Right lobe of liver (tissue), 6 donors: Measurements from ENCODE around the gene CDH4. TPM values are rescaled to one million over a fixed set of nuclear protein-coding genes. Genes with fewer than 3 reads are reported as not detected.

Source experiments
- ATAC-seq, 4 donors: fragments of 200-7000 bp; cut with Tn5 transposase; one replicate each; pipeline ENCODE4 v1.9.1; 2020; ENCODE audit warnings: mild to moderate bottlenecking in 4 of 4, moderate library complexity in 4 of 4
- DNase-seq, 3 donors: peaks; one replicate each; pipeline ENCODE4 v3.0.0-alpha.2; 2020
- H3K27ac ChIP-seq, 3 donors: fragments of 200-600 bp; one replicate each; pipeline ENCODE4 v1.8.0; 2022
- H3K27me3 ChIP-seq, 2 donors: fragments of 200-600 bp; one replicate each; pipeline ENCODE4 v1.8.0; 2022
- H3K36me3 ChIP-seq, 4 donors: fragments of 200-600 bp; sonication (generic) in 1 of 4; one replicate each; pipeline versions ENCODE4 v1.5.1 to v1.8.0; 2017 to 2022; ENCODE audit warnings: control low read depth in 1 of 4
- H3K4me1 ChIP-seq, 4 donors: fragments of 200-600 bp; sonication (generic) in 1 of 4; one replicate each; pipeline versions ENCODE4 v1.5.1 to v1.8.0; 2017 to 2022; ENCODE audit warnings: control low read depth in 1 of 4
- H3K4me3 ChIP-seq, 3 donors: fragments of 200-600 bp; one replicate each; pipeline ENCODE4 v1.8.0; 2022
- H3K9me3 ChIP-seq, 4 donors: fragments of 200-600 bp; sonication (generic) in 1 of 4; one replicate each; pipeline versions ENCODE4 v1.5.1 to v1.8.0; 2017 to 2022; ENCODE audit warnings: control low read depth in 1 of 4
- POLR2A ChIP-seq: fragments of 450-650 bp; IDR thresholded peaks from one replicate; pipeline ENCODE4 v1.6.1; 2017; ENCODE audit warnings: antibody characterized with exemption, mild to moderate bottlenecking
- WGBS: methylation state at CpG from one replicate; pipeline ENCODE4 v1.1.6; 2018; ENCODE audit warnings: low coverage, low lambda C conversion rate; ENCODE audit not compliant: insufficient coverage; ENCODE audit errors: missing lambda C conversion rate; 5-methylcytosine and 5-hydroxymethylcytosine counted together
- intact Hi-C, 2 donors: fragments of 100-400 bp; cut with DNase I; formaldehyde crosslinking; loops; one replicate each; pipeline versions ENCODE4 v1.11.2 to v1.14.1; 2022
- total RNA-seq, 6 experiments: library from RNA; depleted of rRNA in 2 of 6; stranded (reverse); fragments of >200 nt in 2 of 6; fragmentation: NEBNext Ultra II Directional in 3 of 6; extraction: Animal tissue kit (Norgen Biotek cat#: 25700) in 3 of 6; gene quantifications; one replicate each; pipeline versions ENCODE4 v1.1.0 to v1.2.4, GENCODE V29; 2016 to 2023
- TF ChIP-seq, protein P1 (sequence below), 4 donors: fragments of 200-600 bp in 3 of 4; fragments of 450-650 bp in 1 of 4; IDR thresholded peaks; one replicate each; pipeline versions ENCODE4 v1.5.1 to v1.8.0; 2016 to 2022; ENCODE audit warnings: antibody characterized with exemption in 4 of 4, mild to moderate bottlenecking in 2 of 4
- donor health status: DM: no; HTN: yes; CAD: no.
- donor health status: DM: no; HTN: no; CAD: no.
- donor health status: DM: no; HTN: no; CAD: no.
- donor health status: DM: no; HTN: yes; CAD: no.
- donor health status: DM: no; HTN: yes; CAD: no.

The CDH4 gene
- total RNA-seq, 6 experiments from 2014 or later: 0.02 to 0.14 (median 0.09) TPM; not detected in 3

DNA sequence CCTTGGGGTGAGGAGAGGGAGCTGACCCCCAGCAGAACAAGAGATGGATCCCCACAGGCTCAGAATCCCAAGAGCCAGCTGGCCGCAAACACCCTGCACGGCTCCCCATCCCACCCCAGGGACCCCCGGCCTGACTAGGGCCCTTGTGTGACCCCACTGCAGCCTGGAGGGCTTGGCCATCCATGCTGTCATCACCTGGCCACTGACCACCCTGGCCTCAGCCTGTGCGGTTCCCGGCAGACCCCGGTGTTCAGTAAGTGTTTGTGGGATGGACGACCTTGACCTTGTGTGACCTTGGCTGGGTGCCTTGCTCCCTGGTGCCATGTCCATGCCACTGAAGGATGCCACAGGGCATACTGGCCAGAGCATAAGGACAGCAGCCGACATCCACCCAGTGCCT lies 485.3 kb downstream of the CDH4 start:
- 36% methylated on average over 3 of the region's 8 CpGs for WGBS
- TF ChIP-seq, protein P1, sequence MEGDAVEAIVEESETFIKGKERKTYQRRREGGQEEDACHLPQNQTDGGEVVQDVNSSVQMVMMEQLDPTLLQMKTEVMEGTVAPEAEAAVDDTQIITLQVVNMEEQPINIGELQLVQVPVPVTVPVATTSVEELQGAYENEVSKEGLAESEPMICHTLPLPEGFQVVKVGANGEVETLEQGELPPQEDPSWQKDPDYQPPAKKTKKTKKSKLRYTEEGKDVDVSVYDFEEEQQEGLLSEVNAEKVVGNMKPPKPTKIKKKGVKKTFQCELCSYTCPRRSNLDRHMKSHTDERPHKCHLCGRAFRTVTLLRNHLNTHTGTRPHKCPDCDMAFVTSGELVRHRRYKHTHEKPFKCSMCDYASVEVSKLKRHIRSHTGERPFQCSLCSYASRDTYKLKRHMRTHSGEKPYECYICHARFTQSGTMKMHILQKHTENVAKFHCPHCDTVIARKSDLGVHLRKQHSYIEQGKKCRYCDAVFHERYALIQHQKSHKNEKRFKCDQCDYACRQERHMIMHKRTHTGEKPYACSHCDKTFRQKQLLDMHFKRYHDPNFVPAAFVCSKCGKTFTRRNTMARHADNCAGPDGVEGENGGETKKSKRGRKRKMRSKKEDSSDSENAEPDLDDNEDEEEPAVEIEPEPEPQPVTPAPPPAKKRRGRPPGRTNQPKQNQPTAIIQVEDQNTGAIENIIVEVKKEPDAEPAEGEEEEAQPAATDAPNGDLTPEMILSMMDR (IDR thresholded peaks at IDR 0.05): no peak
- DNase-seq (peak in 1 of 3 donors; percentile 39), ATAC-seq (no peak)
- intact Hi-C loops: no loop called here
- Histone ChIP-seq H3K4me3 (no peak overlapping the region), H3K36me3 (no peaks in the 10 kb centered on the region), H3K27me3 (no peaks in the 10 kb centered on the region), H3K9me3 (no peaks in the 10 kb centered on the region), H3K27ac (no peak overlapping the region), H3K4me1 (no peaks in the 10 kb centered on the region)

DNA sequence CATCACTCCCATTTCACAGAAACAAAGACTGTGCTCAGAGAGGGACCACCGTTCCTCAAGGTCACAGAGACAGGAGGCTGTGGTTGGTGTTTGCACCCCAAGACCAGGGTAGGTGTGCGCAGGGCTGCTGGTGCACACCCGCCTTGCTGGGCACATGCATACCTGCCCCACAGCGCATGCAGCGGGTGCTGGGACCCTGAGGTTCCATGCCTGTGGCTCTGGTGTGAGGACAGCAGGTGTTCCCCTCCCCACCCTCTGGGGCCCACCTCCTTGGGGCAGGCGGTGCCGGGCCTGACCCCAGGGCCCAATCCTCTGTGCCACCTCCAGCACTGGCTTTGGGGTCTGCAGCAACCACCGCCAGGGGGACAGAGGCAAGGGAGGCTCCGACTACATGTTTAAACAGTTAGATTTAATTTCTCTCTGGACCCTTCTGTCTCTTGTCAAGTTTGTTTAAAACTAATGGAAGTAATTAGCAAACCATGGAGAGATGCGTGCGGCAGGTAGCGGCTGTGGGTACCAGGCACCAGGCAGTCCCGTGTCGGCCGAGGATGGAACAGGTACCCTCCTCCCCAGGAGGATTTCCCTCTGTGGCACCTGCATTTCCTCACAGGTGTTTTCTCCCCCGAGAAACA lies 485.9 kb downstream of the CDH4 start:
- no peaks in the 10 kb centered on the region for H3K36me3 ChIP-seq
- peak in 2 of 3 donors; percentile 5 to 38 for DNase-seq
- H3K9me3 ChIP-seq: no peaks in the 10 kb centered on the region
- intact Hi-C loops: no loop called here
- ATAC-seq: no peak
- TF ChIP-seq, protein P1 (IDR thresholded peaks at IDR 0.05): no peak
- H3K27me3 ChIP-seq: no peaks in the 10 kb centered on the region
- H3K4me3 ChIP-seq: no peak overlapping the region
- 83% methylated on average over 6 of the region's 16 CpGs for WGBS
- H3K27ac ChIP-seq: no peak overlapping the region
- H3K4me1 ChIP-seq: no peaks in the 10 kb centered on the region

DNA sequence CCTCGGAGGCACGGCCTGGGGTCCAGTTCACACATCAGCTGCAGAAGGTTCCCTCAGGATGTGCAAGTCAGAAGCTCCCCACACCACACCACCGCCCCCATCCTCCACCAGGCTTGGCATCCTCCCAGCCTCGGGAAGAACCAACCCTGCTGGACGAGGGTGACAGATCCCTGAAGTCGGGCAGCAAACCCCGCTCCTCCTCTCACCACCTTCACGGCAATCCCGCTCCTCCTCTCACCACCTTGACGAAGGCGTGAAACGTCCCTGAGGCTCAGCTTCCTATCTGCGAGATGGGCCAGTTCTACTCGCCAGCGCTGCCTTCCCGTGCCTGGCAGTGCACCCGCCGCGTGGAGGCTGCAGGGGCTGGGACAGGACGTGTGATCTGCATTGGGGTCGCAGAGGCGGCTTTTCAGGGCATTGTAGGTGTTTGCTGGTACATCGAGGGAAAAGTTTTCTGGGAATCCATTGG lies 486.6 kb downstream of the CDH4 start:
- intact Hi-C loops: no loop called here

DNA sequence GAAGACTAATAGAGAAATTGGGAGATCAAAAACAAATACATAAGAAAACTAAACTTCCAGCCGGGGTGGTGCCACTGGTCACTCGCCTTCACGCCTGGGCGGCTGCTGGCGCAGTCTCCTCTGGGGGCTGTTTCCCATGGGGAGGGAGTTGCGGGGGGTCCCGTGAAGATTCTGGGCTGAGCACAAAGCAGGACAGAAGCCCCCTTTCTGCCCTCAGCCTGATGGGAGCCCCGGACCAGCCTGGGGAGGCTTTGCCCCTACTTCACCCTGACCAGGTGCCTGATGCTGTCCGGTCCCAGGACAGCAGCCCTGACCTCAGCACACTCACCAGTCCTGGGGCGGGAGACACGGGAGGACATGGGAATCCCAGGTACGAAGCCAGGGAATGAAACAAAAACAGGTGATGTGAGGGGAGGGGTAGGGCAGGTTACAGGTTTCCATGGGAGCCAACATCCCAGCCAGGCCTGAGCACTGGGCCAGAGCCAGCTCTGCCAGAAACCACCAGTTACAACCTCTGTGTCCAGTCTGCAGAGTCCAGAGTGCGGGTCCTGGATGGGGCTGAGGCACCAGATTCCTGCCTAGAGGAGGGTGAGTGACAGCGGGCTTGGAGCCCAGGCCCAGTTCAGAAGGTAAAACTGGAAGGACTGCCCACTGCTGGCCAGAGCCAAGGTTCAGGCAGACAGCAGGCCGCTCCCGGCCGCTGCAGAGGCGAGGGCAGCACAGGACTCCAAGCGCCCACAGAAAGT lies 487.2 kb downstream of the CDH4 start:
- Histone ChIP-seq H3K4me1 (no peaks in the 10 kb centered on the region), H3K9me3 (no peaks in the 10 kb centered on the region), H3K27me3 (no peaks in the 10 kb centered on the region), H3K27ac (no peak overlapping the region), H3K4me3 (no peak overlapping the region), H3K36me3 (no peaks in the 10 kb centered on the region)
- no peak for TF ChIP-seq POLR2A
- TF ChIP-seq, protein P1 (IDR thresholded peaks at IDR 0.05): no peak
- 91% methylated on average over 7 of the region's 19 CpGs for WGBS
- ATAC-seq (no peak), DNase-seq (peak in 1 of 3 donors; percentile 31)
- intact Hi-C loops: no loop called here

More for the DNA sequence above, 486.6 kb downstream of the CDH4 start:
- 67% methylated on average over 16 of the region's 23 CpGs for WGBS
- DNase-seq: peak in 1 of 3 donors; percentile 46
- Histone ChIP-seq H3K27ac (no peak overlapping the region), H3K27me3 (no peaks in the 10 kb centered on the region), H3K36me3 (no peaks in the 10 kb centered on the region), H3K9me3 (no peaks in the 10 kb centered on the region), H3K4me3 (no peak overlapping the region), H3K4me1 (no peaks in the 10 kb centered on the region)
- ATAC-seq: no peak
- no peak for TF ChIP-seq POLR2A
- TF ChIP-seq, protein P1 (IDR thresholded peaks at IDR 0.05): no peak
